GM11168 (cell line): ENCODE results near the gene FBXO8.

Experiments
- in situ Hi-C: fragments of 300-500 bp; cut with MboI; formaldehyde crosslinking; loops from one replicate; pipeline ENCODE4 v1.12.0; 2022; ENCODE audit warnings: low sequenced_read_pairs; ENCODE audit not compliant: unreplicated experiment

Gene FBXO8

DNA sequence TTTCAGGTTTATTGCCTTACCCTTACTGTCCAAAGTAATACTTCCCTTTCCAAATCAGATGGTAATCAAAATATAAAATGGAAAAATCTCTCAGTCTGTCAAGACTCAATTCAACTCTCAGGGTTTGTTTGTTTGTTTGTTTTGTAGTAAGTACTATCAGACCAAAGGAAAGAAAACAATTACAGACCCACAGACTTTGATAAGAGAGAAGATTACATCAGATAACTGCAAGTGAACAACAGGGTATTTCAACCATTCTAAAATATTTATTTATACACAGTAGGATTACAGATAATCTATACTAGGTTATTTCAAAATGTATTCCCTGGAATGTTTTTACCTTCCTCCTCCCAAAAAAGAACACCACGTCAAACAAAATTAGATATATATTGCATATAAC lies 28.9 kb downstream of the FBXO8 start:
- in situ Hi-C loops, result no loop called here

DNA sequence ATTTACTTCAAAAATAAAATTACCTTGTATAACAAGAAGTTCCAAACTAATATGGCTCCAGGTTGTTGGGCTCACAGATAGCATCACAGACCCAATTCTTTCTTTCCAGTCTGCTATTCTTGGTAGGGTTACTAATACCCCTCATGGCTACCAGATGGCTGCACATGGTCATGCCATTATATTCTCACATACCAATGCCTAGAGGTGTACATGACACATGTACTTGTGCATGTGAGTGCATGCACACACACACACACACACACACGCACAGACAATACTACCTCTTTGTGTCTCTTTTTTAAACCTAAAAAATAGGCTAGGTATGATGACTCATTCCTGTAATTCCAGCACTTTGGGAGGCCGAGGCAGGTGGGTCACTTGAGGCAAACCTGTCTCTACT lies 31.1 kb downstream of the FBXO8 start:
- in situ Hi-C loops, result no loop called here

DNA sequence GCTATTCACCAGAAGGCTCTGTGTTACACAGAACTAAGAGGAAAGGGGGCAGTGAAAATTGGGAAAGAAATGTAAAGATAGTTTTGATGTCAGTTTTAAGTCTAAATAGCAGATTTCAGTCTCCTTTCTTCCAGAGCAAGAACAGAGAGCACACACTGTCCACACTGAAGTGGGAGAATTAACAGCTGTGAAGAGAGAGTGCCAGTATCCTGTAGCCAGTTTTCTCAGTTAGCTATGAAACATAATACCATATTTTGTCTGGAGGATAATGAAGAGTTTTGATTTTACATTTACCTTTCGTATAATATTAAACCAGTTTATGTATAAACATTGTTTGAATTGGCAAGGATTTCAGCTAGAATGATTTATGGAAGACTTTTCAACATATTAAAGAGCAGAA lies 35.1 kb downstream of the FBXO8 start:
- in situ Hi-C loops, result no loop called here

DNA sequence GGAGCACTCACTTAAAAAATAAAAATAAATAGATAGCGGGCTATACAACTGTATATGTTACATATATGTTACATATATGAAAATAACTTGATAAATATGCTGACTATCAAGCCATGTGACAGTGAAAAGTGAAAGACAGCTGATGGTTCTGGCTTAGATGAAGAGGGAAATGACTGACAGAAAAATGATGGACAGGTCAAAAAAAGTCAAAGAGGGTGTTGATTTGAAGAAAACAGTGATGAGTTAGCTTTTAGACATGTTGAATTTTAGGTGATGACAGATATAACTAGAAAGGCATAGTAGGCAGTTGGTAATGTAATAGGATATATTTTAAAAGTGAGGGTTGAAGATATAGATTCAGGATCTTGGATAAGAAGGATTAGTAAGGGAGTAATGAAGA lies 37.8 kb downstream of the FBXO8 start:
- in situ Hi-C loops, result no loop called here

DNA sequence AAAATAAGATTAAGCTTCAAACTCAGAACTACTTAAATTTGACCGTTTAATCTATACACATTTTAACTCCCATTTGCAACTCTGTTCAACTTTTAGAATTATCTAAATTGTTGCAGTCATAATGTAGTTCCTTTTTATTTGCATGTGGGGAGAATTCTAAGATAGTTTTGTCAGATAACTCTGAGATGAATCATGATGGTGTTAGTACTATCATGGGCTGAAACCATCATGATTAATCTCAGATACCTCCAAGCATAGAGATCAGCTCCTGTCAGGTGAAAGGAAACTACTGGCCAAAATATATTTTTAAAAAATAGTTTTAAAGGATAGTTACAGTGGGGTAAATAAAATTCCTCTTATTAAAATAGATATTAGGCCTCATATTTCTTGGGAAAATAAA lies 39.0 kb downstream of the FBXO8 start:
- in situ Hi-C loops, result no loop called here

DNA sequence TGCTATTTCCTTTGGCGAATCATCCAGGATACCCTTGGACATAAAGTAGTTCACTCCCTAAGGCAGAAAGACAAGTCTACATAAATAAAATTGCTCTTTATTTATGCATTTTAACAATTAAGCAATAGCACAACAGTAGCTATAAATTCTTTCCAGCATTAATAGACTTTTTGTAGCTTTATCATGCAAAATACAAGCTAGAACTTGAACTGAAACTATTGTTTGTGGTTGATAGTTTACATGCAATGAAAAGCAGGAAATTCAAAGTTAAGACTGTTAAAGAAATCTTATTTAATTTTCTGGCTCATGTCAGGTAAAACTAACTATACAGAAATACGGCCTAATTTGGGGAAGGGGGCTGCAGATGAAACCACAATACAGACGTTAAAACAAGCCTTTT lies 42.3 kb downstream of the FBXO8 start:
- in situ Hi-C loops, result no loop called here

DNA sequence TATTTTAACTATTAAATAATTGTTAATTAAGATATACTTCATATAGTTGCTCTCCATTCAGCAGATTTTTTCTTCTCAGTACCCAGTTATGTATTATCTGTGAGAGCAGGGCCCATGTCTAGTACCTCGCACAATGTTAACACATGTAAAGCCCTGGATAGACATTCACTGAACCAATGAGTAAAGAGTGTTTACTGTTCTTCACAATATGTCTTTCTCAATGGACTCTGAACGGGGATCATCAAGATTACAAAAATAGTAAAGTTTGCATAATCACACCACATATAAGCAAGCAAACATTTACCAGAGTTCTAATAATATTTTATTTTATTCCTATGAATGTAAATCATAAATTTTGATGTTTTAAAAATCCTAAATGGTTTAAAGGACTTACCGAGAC lies 47.1 kb downstream of the FBXO8 start:
- in situ Hi-C loops, result no loop called here

DNA sequence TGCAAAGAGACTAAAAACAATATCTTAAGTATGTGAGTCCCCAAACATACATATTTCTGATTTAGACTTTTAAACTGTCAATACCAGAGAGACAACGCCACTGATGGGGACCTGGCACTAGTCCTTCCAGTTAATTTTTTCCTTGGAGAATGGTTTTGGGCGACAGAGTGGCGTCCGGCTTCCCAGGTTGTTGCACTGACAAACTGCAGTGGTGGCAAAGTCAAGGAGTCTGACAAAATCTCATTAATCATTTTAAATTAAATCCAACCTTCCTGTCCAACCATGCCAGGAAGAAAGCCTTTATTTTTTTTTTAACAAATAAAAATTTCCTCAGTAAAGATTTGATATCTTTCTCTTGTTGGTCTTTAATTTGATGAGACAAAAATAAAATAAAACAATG lies 52.8 kb downstream of the FBXO8 start:
- in situ Hi-C loops, result no loop called here

DNA sequence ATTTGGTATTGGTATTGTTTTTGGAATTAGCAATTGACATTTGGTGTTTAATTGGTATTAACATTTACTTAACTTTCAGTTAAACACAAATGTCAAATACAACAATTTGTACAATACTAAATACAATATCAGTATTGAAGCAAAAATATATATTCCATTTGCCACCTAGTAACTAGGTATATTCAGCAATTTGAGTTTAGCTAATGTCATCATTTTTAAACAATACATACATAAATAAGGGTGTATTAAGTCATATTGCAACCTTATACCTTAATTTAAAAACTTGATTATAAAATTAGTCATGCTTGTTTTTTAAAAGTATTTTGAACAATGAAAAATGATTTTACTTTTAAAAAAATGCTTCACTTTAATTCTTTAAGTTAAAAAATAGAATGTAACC lies 53.3 kb downstream of the FBXO8 start:
- in situ Hi-C loops, result no loop called here

DNA sequence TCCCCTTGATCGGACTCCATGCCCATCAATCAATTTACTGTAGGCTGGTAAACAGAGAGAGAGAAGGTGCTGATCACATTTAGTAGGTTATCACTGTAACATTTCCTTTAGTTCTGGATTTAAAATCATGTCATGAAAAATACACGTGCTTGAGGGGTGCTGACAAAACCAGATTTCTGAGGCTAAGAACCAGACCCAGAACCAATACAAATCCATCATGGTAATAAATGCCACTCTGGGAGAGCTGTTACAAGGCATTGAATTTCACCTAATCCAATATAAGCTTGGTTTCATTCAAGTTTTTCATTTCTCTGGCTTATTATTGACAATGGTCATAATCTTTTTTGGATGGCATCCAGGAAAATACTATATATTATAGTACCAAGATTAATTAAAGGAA lies 54.5 kb downstream of the FBXO8 start:
- in situ Hi-C loops, result no loop called here

DNA sequence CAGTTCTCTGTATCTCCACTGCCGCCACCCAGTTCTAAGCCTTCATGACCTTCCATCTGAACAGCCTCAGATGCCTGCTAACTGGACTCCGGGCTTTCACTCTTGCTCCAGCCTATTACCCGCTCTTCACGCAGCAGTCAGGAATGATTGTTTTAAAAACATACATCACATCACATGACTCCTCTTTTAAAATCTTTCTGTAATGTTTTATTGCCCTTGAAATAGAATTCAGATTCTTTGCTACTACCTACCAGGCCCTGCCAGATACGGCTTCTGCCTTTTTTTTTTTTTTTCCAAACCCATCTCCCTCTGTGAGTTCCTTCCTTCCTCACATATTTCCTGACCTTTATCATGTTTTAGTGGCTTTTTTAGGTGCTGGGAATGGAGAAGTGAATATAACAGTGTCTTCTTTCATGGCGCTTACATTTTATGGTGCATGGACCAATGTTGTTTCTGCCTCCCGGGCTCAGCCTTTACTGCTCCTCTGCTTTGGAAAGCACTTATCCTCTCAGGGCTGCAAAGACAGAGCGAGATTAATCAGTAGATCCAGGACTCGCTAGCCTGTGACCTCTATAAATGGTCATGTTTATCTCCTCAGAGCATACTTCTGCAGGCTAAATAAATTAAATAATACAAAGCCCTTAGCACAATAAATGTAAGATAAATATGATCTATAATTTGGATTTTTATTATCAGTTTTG lies 58.0 kb downstream of the FBXO8 start:
- in situ Hi-C loops, result no loop called here

DNA sequence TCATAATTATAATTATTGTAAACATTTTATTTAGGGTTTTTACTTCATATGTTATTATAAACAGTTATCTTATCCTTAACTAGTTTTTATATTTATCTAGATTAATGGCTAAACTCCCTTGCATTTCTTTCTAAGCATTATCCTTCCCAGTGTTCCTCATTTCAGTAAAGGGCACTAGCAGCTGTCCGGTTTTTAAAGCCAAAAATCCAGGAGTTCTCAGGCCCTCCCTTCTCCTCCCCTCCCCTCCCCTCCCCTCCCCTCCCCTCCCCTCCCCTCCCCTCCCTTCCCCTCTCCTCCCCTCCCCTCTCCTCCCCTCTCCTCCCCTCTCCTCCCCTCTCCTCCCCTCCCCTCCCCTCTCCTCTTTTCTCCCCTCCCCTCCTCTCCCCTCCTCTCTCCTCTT lies 58.9 kb downstream of the FBXO8 start:
- in situ Hi-C loops, result loop anchor here (5.0 kb wide), 1 partner anchor 88 kb away; no protein-coding TSS in a partner anchor

DNA sequence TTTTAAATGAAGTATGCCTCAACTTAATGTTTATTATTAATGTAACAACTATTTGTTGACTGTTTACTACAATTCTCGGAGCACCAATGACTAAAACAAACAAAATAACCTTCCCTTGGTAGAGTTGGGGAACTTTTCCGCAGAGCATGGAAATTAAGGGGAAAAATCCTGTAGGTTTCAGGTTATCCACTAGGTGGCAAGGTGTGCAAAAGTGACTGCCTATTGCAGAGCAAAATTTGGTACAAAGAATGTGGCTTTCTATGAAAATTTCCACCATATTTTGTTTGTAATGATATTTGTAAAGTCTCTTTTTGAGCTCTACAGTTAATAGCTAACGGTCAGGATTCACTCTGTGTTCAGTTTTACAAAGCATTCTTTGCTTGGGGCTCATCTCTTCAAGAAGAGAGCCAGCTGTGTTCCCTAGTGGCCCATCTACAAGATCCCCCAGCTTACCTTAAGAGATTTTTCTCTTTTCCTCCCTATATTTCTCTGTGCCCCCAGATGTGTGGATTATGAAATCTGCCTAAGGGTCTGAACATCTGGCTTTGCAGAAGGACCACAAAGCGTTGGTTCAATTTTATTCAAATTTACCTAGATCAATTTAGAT lies 61.1 kb downstream of the FBXO8 start:
- in situ Hi-C loops, result loop anchor here (5.0 kb wide), 1 partner anchor 90 kb away; no protein-coding TSS in a partner anchor

DNA sequence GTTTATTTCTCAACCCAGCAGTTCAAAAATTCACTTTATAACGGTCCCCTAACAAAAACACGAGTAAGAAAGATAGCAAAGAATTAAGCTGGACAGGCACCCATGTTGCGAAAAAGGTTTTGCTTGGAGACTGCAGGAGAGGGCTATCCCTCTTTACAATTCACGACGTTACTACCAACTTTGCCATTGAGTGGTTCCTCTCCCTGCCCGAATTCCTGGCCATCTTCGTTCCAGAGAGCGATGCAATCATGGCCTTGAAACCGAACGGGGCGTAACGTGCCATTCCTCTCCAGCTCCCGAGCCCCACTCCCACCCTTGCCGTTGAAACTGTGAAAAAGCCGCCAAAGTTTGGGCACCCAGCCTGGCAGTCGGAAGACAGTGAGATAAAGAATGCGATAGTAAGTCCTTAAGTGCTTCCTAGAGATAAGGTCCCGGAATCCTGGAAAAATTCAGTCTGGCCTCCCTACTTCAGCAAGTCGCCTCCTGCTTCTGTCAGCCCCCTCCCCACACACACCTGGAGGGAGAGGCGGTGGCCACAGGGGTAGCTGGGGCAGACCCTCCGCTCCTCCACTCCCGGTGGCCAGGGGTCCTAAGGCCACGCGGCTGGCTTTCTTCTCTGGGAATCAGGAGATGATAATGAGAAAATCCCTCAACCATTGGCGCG lies 65.2 kb downstream of the FBXO8 start:
- in situ Hi-C loops, result no loop called here

DNA sequence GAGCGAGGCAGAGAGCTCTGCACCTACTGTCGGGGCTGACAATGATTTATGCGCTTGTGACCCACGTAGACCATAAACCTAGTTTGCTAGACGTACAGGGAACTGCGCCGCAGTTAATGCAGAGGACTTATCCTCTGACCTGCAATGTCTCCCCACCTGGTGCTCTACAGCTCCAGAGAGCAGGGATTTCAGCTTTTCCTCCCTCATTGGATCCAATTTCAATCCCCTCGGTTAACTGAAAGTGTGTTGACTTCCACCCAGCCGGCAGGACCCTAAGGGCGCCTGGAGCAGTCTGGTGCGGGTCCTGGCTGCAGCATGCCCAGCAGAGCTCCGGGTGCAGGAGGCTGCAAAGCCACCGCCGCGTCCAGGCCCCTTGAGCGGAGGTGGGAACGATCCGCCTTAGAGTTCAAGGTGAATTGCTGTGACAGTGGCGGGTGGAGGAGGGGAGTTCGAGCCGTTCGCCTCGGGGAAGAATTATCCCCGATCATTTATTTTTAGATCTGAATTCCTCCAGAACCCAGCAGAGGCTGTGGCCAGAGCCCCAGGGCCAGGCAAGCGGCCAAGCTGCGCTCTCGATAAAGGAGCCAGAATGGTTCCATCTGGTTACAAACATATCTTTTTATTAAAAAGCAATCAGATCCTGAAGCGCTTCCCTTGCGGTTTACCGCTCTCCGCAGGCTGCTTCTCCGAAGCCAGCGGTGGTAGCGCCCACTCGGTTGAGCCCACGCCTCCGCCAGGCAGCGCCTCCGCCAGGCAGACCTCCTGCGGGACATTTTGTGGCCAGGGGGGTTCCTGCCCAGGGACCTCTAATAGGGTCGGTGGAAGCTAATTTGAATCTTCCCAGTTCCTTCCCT lies 66.0 kb downstream of the FBXO8 start:
- in situ Hi-C loops, result no loop called here

DNA sequence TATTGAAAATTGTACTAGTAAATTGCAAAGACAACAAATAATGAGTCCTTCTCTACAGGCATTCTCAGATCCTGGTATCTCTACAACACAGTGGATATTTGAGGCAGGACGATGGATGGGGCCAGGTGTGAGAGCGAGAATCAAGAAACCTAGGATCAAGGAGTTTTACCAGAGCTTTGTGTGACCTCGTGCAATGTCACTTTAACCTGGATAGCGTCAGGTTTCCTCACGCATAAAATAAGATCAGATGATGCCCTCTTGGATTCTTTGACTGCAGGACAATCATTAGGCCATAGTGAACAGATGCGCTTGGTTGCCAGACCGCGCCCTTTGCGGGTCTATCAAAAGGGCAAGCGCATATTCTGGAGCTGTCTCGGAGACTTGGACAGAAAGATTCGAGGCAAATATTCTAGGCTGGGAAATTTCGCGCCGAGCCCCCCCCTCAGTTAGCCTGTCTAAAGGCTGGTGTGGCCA lies 66.6 kb downstream of the FBXO8 start:
- in situ Hi-C loops, result no loop called here

DNA sequence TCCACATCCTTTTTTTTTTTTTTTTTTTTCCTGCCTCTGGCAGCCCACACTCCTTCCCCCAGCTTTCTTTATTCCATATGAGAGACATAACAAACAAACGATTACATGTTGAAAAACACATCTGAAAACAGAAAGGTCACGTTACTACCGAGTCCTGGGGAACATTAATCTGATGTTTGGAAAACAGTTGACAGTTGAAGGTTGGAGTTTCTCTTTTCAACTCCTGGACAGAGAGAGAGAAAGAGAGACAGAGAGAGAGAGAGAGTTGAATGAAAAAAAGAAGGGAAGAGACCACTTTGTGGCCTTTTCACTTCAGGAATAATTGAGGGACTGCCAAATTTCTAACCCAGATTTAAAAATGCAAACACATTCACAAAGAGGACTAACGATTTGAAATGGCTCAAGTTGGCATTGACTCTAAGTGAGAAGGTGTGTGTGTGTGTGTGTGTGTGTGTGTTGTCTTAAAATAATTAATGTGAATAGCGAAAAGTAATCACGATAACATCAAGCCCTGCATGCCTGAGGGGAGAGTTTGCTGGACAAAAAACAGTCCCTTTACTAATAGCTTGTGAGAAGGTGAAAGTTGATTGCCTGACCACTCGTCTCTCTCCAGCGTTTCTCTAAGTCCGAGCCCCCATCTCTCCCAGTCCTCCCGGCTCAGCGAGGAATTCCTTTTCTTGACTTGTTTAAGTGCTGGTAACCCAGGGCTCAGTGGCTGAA lies 67.3 kb downstream of the FBXO8 start:
- in situ Hi-C loops, result no loop called here

DNA sequence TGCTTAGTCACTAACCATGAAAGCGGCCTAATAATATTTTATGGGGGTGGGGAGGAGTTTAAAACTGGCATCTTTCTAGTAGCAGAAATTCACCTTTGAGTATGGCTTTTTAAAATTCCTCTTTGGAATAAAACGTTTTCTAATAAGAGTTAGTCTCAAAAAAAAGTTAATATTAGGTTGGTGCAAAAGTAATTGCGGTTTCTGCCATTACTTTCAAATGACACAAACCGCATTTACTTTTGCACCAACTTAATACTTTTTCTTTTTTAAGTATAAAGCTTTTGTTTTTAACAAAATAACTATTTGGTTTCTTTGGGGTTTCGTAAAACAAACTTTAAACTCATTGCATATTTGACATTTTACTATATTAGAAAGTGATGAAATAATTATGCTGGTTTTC lies 68.4 kb downstream of the FBXO8 start:
- in situ Hi-C loops, result no loop called here

DNA sequence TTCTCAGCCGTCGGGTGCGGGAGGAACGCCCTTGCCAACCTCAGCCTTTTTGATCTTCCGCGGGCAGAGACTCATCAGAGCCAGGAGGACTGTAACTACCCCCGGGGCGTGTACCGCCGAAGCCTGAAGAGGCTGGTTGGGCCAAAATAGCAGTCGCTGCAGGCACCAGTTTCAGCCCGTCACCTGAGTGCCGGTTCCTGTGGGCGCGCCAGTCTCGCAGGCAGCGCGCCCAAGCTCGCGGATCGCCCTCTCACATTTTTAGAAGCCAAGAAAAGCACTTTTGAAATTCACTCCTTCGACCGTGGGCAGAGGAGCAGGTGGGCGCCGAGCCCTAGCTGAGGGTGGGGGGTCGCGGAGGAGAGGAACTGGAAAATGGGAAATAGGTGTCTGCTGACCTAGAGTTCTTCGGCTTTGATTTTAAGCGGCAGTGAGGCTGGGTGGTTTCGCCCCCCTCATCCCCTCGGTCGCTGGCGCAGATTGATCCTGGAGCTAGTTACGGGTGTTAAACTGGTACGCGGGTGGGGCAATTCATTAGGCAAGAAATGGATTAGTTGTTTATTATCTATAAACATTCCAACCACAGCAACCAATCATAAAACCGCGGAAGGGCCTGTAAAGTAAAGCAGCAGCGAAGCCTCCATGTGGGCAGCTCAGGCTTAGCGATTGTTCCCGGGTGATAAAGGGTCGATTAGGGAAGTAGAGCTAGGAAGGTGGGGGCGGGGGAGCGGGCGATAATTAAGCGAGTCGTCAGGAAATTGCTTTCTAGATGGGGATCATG lies 69.2 kb downstream of the FBXO8 start:
- in situ Hi-C loops, result no loop called here
